K562 treated with DMSO at 1 percent for 12 hours (cell line): Measurements from ENCODE around the gene TPRA1. TPM values are rescaled to one million over a fixed set of nuclear protein-coding genes. Genes with fewer than 3 reads are reported as not detected.

ENCODE experiments used
- total RNA-seq: library from RNA; unstranded; fragments of 300-600 nt; gene quantifications from 2 replicates; pipeline ENCODE4 v1.2.3, GENCODE V29; 2022; ENCODE audit not compliant: insufficient read depth

The TPRA1 gene
- 27.9 and 28.3 TPM in 2 replicates for total RNA-seq

GRCh38 chr3:127590593-127591465 lies at the start of gene TPRA1:
Gene TPRA1, minus strand, starts transcription at chr3:127590733. Its CDS starts 10,587 bp downstream, at chr3:127580146.

GRCh38 chr3:127628788-127629466 lies 38.4 kb upstream of the TPRA1 start, which contains the start of gene PODXL2:
Gene PODXL2, plus strand, starts transcription at chr3:127629185. Its CDS starts 35 bp downstream, at chr3:127629220.

Other genes with a start within 250 kb of the TPRA1 start
- 64.1 and 89.0 TPM in 2 replicates for gene MCM2, start 7.7 kb upstream of the TPRA1 start, total RNA-seq
- gene PODXL2, start 38.5 kb upstream of the TPRA1 start, total RNA-seq = 15.8 and 18.2 TPM in 2 replicates
- gene ABTB1, start 82.2 kb upstream of the TPRA1 start, total RNA-seq = 6.4 and 9.3 TPM in 2 replicates
- gene MGLL, start 231.8 kb upstream of the TPRA1 start, total RNA-seq = not detected in 2 replicates